ENCODE measurements around the gene PRAMEF27.
"Not testable (repeated sequence)": the region's sequence is repeated elsewhere in the genome, so short reads cannot be mapped to it uniquely, and the experiment has no call there.

Gene PRAMEF27

DNA sequence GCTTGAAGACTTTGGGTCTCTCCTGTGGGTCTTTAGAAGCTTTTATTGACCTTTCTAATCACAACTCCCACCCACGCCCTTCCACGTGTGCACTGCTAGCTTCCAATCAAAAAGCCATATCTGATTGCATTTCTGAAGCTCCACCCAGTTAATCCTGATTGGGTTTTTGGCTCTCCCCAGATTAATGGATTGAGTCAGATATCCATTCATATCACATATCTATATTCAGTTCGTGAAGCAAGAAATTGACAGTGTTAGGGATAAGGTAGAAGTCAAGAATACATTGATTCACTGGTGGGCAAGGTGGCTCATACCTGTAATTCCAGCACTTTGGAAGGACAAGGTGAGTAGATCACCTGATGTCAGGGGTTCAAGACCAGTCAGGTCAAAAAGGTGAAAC is at the start of gene PRAMEF27:
Gene PRAMEF27 (minus strand): TSS at position 101 of the 400 bp plus-strand sequence. CDS start 2,916 bp downstream, outside the sequence.
- not testable (repeated sequence) for DNase-seq

DNA sequence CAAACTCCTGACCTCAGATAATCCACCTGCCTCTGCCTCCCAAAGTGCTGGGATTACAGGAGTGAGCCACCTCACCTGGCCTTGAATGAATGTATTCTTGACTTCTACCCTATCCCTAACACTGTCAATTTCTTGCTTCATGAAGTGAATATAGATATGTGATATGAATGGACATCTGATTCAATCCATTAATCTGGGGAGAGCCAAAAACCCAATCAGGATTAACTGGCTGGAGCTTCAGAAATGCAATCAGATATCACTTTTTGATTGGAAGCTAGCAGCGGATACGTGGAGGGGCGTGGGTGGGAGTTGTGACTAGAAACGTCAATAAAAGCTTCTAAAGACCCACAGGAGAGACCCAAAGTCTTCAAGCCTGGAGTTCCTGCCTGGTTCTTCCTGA is 14.1 kb upstream of the PRAMEF27 start, which contains the start of gene PRAMEF25:
Gene PRAMEF25 (plus strand): TSS at position 301 of the 400 bp plus-strand sequence. CDS start 2,920 bp downstream, outside the sequence.
- not testable (repeated sequence) for DNase-seq

- DNase-seq = not testable (repeated sequence)
Measured at GRCh38 chr1:13019846-13020245, 36.5 kb downstream of the PRAMEF27 start.

DNA sequence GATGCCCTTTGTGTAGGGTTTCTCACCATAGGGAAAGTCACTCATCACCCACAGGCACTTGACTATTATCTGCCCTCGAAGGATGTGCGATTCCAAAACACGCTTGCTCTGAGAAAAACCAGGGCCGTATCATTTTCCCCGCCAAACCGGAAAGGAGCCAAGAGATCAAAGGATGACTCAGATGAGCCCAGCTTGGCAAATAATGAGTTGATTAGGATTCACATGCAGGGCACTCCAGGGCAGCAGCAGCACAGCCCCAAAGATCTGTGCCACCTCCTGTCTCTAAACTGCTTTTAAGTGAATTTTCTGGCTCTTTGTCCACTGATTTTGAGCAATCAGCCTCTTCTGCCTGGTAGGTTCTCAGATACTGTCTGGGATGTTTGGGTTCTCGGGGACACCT is 44.4 kb downstream of the PRAMEF27 start:
- DNase-seq = not testable (repeated sequence)

DNA sequence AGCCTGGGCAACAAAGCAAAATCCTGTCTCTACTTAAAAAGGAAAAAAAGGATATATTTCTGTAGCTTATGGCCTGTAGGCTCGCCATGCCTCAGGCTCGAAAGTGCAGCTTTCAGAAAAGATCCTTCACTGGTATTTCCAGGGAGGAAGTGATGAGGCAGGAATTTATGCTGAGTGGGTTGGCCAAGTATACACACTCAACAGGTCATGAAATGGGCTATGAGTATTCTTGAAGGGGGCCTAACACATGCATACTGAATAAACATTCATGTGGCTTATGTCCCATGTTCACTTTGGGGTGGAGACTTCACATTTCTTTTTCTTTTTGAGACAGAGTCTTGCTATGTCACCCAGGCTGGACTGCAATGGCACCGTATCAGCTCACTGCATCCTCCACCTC is 47.0 kb downstream of the PRAMEF27 start:
- DNase-seq = not testable (repeated sequence)

DNA sequence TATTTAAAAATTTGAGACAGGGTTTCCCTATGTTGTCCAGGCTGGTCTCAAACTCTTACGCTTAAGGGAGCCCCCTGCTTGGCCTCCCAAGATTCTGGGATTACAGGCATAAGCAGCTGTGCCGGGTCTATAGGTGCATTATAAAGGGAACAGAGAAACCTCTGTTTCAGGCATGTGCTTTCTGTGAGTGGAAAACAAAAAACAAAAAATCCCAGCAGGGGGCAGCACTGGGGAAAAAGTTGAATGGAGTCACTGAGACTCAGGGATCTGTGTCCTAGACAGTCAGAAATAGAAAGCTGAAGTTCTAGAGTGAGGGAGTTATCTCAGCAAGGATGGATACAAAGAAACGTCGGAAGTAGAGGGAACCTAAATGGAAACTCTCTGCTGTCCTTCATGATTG is 50.6 kb downstream of the PRAMEF27 start:
- not testable (repeated sequence) for DNase-seq
